Astrocyte (in vitro differentiated cells and primary cell): ENCODE results near the gene YBX3.

Source experiments
- CTCF ChIP-seq: IDR thresholded peaks from 2 replicates; pipeline ENCODE4 v1.5.1; 2011; ENCODE audit warnings: low read depth, mild to moderate bottlenecking, inconsistent platforms, low read length, moderate library complexity; ENCODE audit not compliant: insufficient read depth
- EZH2 ChIP-seq: IDR thresholded peaks from 2 replicates; pipeline ENCODE4 v1.6.1; 2012; ENCODE audit warnings: mild to moderate bottlenecking, low read length, inconsistent platforms; ENCODE audit not compliant: insufficient read depth

- TF ChIP-seq CTCF (no peak), EZH2 (no peak)
Measured at GRCh38 chr12:10697156-10697555, 26.0 kb downstream of the YBX3 start.
